ENCODE data around the gene THYN1.

THYN1 gene

GRCh38 chr11:134250675-134251074 is 2.5 kb downstream of the THYN1 start:
- DNase-seq (ENCODE audit: low read depth in 1 of 2, low spot score in 1 of 2) = no peak

GRCh38 chr11:134250246-134250645 is 2.9 kb downstream of the THYN1 start:
- DNase-seq (ENCODE audit: low read depth in 1 of 2, low spot score in 1 of 2) = no peak

- DNase-seq (ENCODE audit: low read depth in 1 of 2, low spot score in 1 of 2) = no peak
Measured at GRCh38 chr11:134248910-134249480, 4.2 kb downstream of the THYN1 start.

- DNase-seq (ENCODE audit: low read depth in 1 of 2, low spot score in 1 of 2) = no peak
Measured at GRCh38 chr11:134246678-134247077, 6.5 kb downstream of the THYN1 start.

- DNase-seq (ENCODE audit: low read depth in 1 of 2, low spot score in 1 of 2) = no peak
Measured at GRCh38 chr11:134246100-134246499, 7.1 kb downstream of the THYN1 start.

- DNase-seq (ENCODE audit: low read depth in 1 of 2, low spot score in 1 of 2) = no peak
Measured at GRCh38 chr11:134245434-134245833, 7.7 kb downstream of the THYN1 start.

GRCh38 chr11:134244593-134244992 is 8.6 kb downstream of the THYN1 start:
- DNase-seq (ENCODE audit: low read depth in 1 of 2, low spot score in 1 of 2) = no peak

- DNase-seq (ENCODE audit: low read depth in 1 of 2, low spot score in 1 of 2) = no peak
Measured at GRCh38 chr11:134243913-134244312, 9.2 kb downstream of the THYN1 start.

GRCh38 chr11:134242376-134242775 is 10.8 kb downstream of the THYN1 start:
- DNase-seq (ENCODE audit: low read depth in 1 of 2, low spot score in 1 of 2) = no peak

- no peak for DNase-seq (ENCODE audit: low read depth in 1 of 2, low spot score in 1 of 2)
Measured at GRCh38 chr11:134240592-134240991, 12.6 kb downstream of the THYN1 start.

GRCh38 chr11:134238956-134239355 is 14.2 kb downstream of the THYN1 start:
- no peak for DNase-seq (ENCODE audit: low read depth in 1 of 2, low spot score in 1 of 2)

- DNase-seq (ENCODE audit: low read depth in 1 of 2, low spot score in 1 of 2) = no peak
Measured at GRCh38 chr11:134237557-134237922, 15.6 kb downstream of the THYN1 start.

- DNase-seq (ENCODE audit: low read depth in 1 of 2, low spot score in 1 of 2) = no peak
Measured at GRCh38 chr11:134236834-134237556, 16.2 kb downstream of the THYN1 start.

GRCh38 chr11:134235399-134235798 is 17.8 kb downstream of the THYN1 start:
- DNase-seq (ENCODE audit: low read depth in 1 of 2, low spot score in 1 of 2) = no peak

GRCh38 chr11:134233729-134234179 is 19.4 kb downstream of the THYN1 start:
- no peak for DNase-seq (ENCODE audit: low read depth in 1 of 2, low spot score in 1 of 2)

GRCh38 chr11:134231958-134232659 is 21.0 kb downstream of the THYN1 start:
- DNase-seq (ENCODE audit: low read depth in 1 of 2, low spot score in 1 of 2) = no peak

- no peak for DNase-seq (ENCODE audit: low read depth in 1 of 2, low spot score in 1 of 2)
Measured at GRCh38 chr11:134230339-134230738, 22.8 kb downstream of the THYN1 start.

GRCh38 chr11:134229126-134229790 is 23.9 kb downstream of the THYN1 start:
- no peak for DNase-seq (ENCODE audit: low read depth in 1 of 2, low spot score in 1 of 2)

GRCh38 chr11:134228625-134229024 is 24.5 kb downstream of the THYN1 start:
- no peak for DNase-seq (ENCODE audit: low read depth in 1 of 2, low spot score in 1 of 2)

- no peak for DNase-seq (ENCODE audit: low read depth in 1 of 2, low spot score in 1 of 2)
Measured at GRCh38 chr11:134226806-134227325, 26.3 kb downstream of the THYN1 start.
